K562 (cell line): ENCODE results near the gene STXBP6. TPM values are rescaled to one million over a fixed set of nuclear protein-coding genes. Genes with fewer than 3 reads are reported as not detected.

Experiments used
- ATAC-seq: fragments of 200-7000 bp; cut with Tn5 transposase; 3 replicates; pipeline ENCODE4 v1.9.1; 2020; ENCODE audit warnings: moderate library complexity
- BruUV-seq: library from RNA; stranded (reverse); fragments of 400-500 nt; replicated peaks from 2 replicates; lab custom pipeline; 2021; lab: Mats Ljungman, UMichigan
- CTCF ChIA-PET: fragments of 300-600 bp; formaldehyde crosslinking; extraction: SDS; loops from one replicate; lab custom pipeline; 2021; ENCODE audit warnings: low intra/inter-chr PET ratio; lab: Yijun Ruan, JAX
- POLR2A ChIA-PET: fragments of 300-600, 350-650 bp; sonication (Branson Sonifier 250); formaldehyde crosslinking; extraction: SDS; loops from one replicate; lab custom pipeline; 2021; ENCODE audit warnings: antibody characterized with exemption, inconsistent platforms; lab: Yijun Ruan, JAX
- DNase-seq, 4 experiments: peaks; one replicate each; pipeline versions ENCODE4 v3.0.0 to v3.0.0-alpha.2; 2011 to 2018; ENCODE audit warnings: low spot score in 3 of 4, mixed read lengths in 3 of 4; ENCODE audit errors: extremely low read depth in 1 of 4
- FAIRE-seq: peaks from 2 replicates; lab custom pipeline; 2011; peaks lifted over from hg19 to GRCh38; lab: Jason Lieb, UNC
- H2AFZ ChIP-seq: 2 replicates; pipeline ENCODE4 v1.6.0; 2011; ENCODE audit warnings: low read depth, low read length, control low read depth, inconsistent platforms
- H3K27ac ChIP-seq: fragments of 200-600 bp; 3 replicates; pipeline ENCODE4 v1.8.0; 2011; ENCODE audit warnings: low read depth, mild to moderate bottlenecking, control low read depth, inconsistent platforms, low read length, moderate library complexity, mixed read lengths; ENCODE audit errors: extremely low read depth
- H3K27me3 ChIP-seq, 2 experiments: fragments of 300-600 bp in 1 of 2; 2 replicates in 1 of 2; 3 replicates in 1 of 2; pipeline versions ENCODE4 v1.6.0 to v1.8.0; 2011; ENCODE audit warnings: inconsistent platforms in 2 of 2, low read length in 2 of 2, mild to moderate bottlenecking in 1 of 2, mixed read lengths in 1 of 2, moderate library complexity in 1 of 2; ENCODE audit not compliant: control insufficient read depth in 2 of 2, insufficient read depth in 2 of 2
- H3K36me3 ChIP-seq: fragments of 300-600 bp; 3 replicates; pipeline ENCODE4 v1.8.0; 2011; ENCODE audit warnings: mild to moderate bottlenecking, low read length, inconsistent platforms; ENCODE audit not compliant: control insufficient read depth, insufficient read depth
- H3K4me1 ChIP-seq, 2 experiments: fragments of 200-600 bp in 1 of 2; replicated peaks in 1 of 2; 2 replicates in 1 of 2; 3 replicates in 1 of 2; pipeline versions ENCODE4 v1.5.1 to v1.8.0; 2011; ENCODE audit warnings: inconsistent platforms in 2 of 2, low read length in 2 of 2, mild to moderate bottlenecking in 1 of 2, mixed read lengths in 1 of 2, moderate library complexity in 1 of 2; ENCODE audit not compliant: control insufficient read depth in 2 of 2, insufficient read depth in 2 of 2
- H3K4me2 ChIP-seq: 2 replicates; pipeline ENCODE4 v1.6.1; 2011; ENCODE audit warnings: low read length, control low read depth, inconsistent platforms, mixed read lengths; ENCODE audit not compliant: insufficient read depth
- H3K4me3 ChIP-seq: fragments of 200-600 bp; sonication (generic), shearing (Covaris generic); 2 replicates; pipeline ENCODE4 v1.5.1; 2016; ENCODE audit warnings: control low read depth, inconsistent platforms
- H3K79me2 ChIP-seq: fragments of 200-600 bp; 3 replicates; pipeline ENCODE4 v1.8.0; 2011; ENCODE audit warnings: low read length, inconsistent platforms; ENCODE audit not compliant: control insufficient read depth, insufficient read depth
- H3K9ac ChIP-seq, 2 experiments: 2 replicates each; pipeline versions ENCODE4 v1.6.0 to v1.6.1; 2011; ENCODE audit warnings: low read depth in 2 of 2, low read length in 2 of 2, control low read depth in 1 of 2, inconsistent platforms in 1 of 2, mild to moderate bottlenecking in 1 of 2, mixed read lengths in 1 of 2; ENCODE audit not compliant: insufficient read depth in 1 of 2
- H3K9me1 ChIP-seq: one replicate; pipeline ENCODE4 v1.6.0; 2011; ENCODE audit warnings: inconsistent platforms, mild to moderate bottlenecking, low read length, moderate library complexity; ENCODE audit not compliant: control insufficient read depth, insufficient read depth
- H3K9me3 ChIP-seq: replicated peaks from 2 replicates; pipeline ENCODE4 v1.5.1; 2011; ENCODE audit warnings: low read depth, low read length, inconsistent platforms; ENCODE audit not compliant: control insufficient read depth, insufficient read depth
- H4K20me1 ChIP-seq: replicated peaks from 2 replicates; pipeline ENCODE4 v1.6.1; 2011; ENCODE audit warnings: low read length, inconsistent platforms, mixed read lengths; ENCODE audit not compliant: control insufficient read depth, insufficient read depth
- E2F8 ChIP-seq: fragments of 450-650 bp; IDR thresholded peaks from 2 replicates; pipeline ENCODE4 v1.7.1; 2018; ENCODE audit warnings: mild to moderate bottlenecking, low read depth; ENCODE audit not compliant: partially characterized antibody
- HINFP ChIP-seq: fragments of 450-650 bp; conservative IDR thresholded peaks from 2 replicates; pipeline ENCODE4 v1.6.1; 2016; ENCODE audit warnings: missing genetic modification characterization, low read depth, mild to moderate bottlenecking, control low read depth, missing compliant biosample characterization
- HNRNPH1 ChIP-seq: fragments of 200-400 bp; formaldehyde crosslinking; optimal IDR thresholded peaks from 2 replicates; pipeline ENCODE3; 2017; ENCODE audit warnings: low read depth, mild to moderate bottlenecking, low read length, moderate library complexity
- MITF ChIP-seq: IDR thresholded peaks from 2 replicates; pipeline ENCODE4 v1.6.1; 2014; ENCODE audit warnings: antibody characterized with exemption
- NR4A1 ChIP-seq, 2 experiments: fragments of 250-450 bp in 1 of 2; fragments of 450-650 bp in 1 of 2; sonication (Bioruptor Pico) in 1 of 2; IDR thresholded peaks; 2 replicates each; pipeline versions ENCODE4 v1.4.0 to v1.6.1; 2016 to 2020; ENCODE audit warnings: mild to moderate bottlenecking in 2 of 2, missing compliant biosample characterization in 1 of 2, missing genetic modification characterization in 1 of 2, moderate library complexity in 1 of 2
- TFAM ChIP-seq: fragments of 250-450 bp; sonication (Bioruptor Pico); conservative IDR thresholded peaks from 2 replicates; pipeline ENCODE4 v1.5.0; 2021; ENCODE audit warnings: mild to moderate bottlenecking, moderate library complexity
- ZC3H11A ChIP-seq: IDR thresholded peaks from 2 replicates; pipeline ENCODE4 v1.6.1; 2012; ENCODE audit warnings: low read depth, low read length, improper control_type of control experiment
- ZNF224 ChIP-seq: sonication (generic); formaldehyde crosslinking; IDR thresholded peaks from 2 replicates; pipeline ENCODE4 v1.8.0; 2022; ENCODE audit warnings: mild to moderate bottlenecking, missing genetic modification reagents
- WGBS: fragments of 100-300 bp; shearing (Covaris generic); methylation state at CpG from one replicate; pipeline ENCODE4 v1.1.6; 2016; ENCODE audit warnings: low coverage, mixed read lengths; ENCODE audit not compliant: insufficient coverage; ENCODE audit errors: missing lambda C conversion rate; 5-methylcytosine and 5-hydroxymethylcytosine counted together
- in situ Hi-C: fragments of 300-500 bp; cut with MboI; formaldehyde crosslinking; loops from 4 replicates; pipeline ENCODE4 v1.15.0; 2018; ENCODE audit warnings: inconsistent platforms, mixed read lengths
- intact Hi-C: fragments of 100-400 bp; cut with micrococcal nuclease; formaldehyde crosslinking; loops from 2 replicates; pipeline ENCODE4 v1.14.2; 2022
- polyA plus RNA-seq, 8 experiments: library from polyadenylated mRNA; depleted of rRNA in 4 of 8; stranded (reverse) in 5 of 8; unstranded in 3 of 8; fragments of >200 nt; fragmentation: Nextera tagmentation in 2 of 8; fragmentation: Illumina TruSeq in 1 of 8; extraction: Ambion mirVana in 2 of 8; extraction: Trizol in 1 of 8; gene quantifications; 2 replicates each; pipeline versions ENCODE4 v1.2.1 to v1.2.3, GENCODE V29; 2011 to 2014; ENCODE audit warnings: inconsistent platforms in 1 of 8, missing spikeins in 1 of 8
- total RNA-seq, 7 experiments: library from RNA; depleted of rRNA in 6 of 7; stranded (reverse); fragments of >200 nt in 6 of 7; fragmentation: Illumina TruSeq in 2 of 7; extraction: Trizol in 2 of 7; gene quantifications; 2 replicates each; pipeline versions ENCODE4 v1.2.1 to v1.2.3, GENCODE V29; 2011 to 2021; ENCODE audit warnings: low replicate concordance in 1 of 7

Gene STXBP6
- total and polyA plus RNA-seq, 9 of the 15 experiments (the other 6 are each of a cell fraction or from before 2014, with no cell fraction given): 0.27 to 0.89 (median 0.59) TPM

- WGBS: 20% methylated on average over 1 of the region's 1 CpG
- H3K4me1 ChIP-seq: no peaks in the 10 kb centered on the region
- TF ChIP-seq MITF (no peak), NR4A1 (CRISPR knock-in tag; IDR thresholded peaks at IDR 0.05) (no peak), NR4A1 (tag; IDR thresholded peaks at IDR 0.05) (no peak)
- no peak overlapping the region for H3K4me3 ChIP-seq
- no peak overlapping the region for H3K4me2 ChIP-seq
- no peaks in the 10 kb centered on the region for H3K79me2 ChIP-seq
- intact Hi-C loops: loop anchor here (10.0 kb wide), 1 partner anchor 87 kb away; no protein-coding TSS in a partner anchor
- in situ Hi-C loops: no loop called here
- no peak for DNase-seq
- peaks cover 0 to 12% of the 10 kb centered on the region in 2 experiments; a peak in 3 of 5 replicates for H3K27me3 ChIP-seq
- no peaks in the 10 kb centered on the region for H3K36me3 ChIP-seq
- POLR2A ChIA-PET: no interaction called here
- H3K9me1 ChIP-seq: no peaks in the 10 kb centered on the region
- no peak overlapping the region for H3K9ac ChIP-seq
- no peak overlapping the region for H3K27ac ChIP-seq
- no peaks in the 10 kb centered on the region for H4K20me1 ChIP-seq
- BruUV-seq: no TSS peak
- ATAC-seq: no peak
- CTCF ChIA-PET: no interaction called here
- no peak overlapping the region for H2AFZ ChIP-seq
- no peaks in the 10 kb centered on the region for H3K9me3 ChIP-seq
- FAIRE-seq: no peak
These were observed 92.1 kb downstream of the STXBP6 start for GRCh38 chr14:24957814-24958213.

GRCh38 chr14:24956104-24956503 is 93.8 kb downstream of the STXBP6 start:
- Histone ChIP-seq H3K4me3 (no peak overlapping the region), H3K4me1 (no peaks in the 10 kb centered on the region), H3K36me3 (no peaks in the 10 kb centered on the region), H3K4me2 (no peak overlapping the region), H3K79me2 (no peaks in the 10 kb centered on the region), H3K9me1 (no peaks in the 10 kb centered on the region), H3K27ac (no peak overlapping the region), H3K27me3 (peaks cover 0 to 12% of the 10 kb centered on the region in 2 experiments; a peak in 3 of 5 replicates), H2AFZ (no peak overlapping the region), H3K9me3 (no peaks in the 10 kb centered on the region), H3K9ac (no peak overlapping the region), H4K20me1 (no peaks in the 10 kb centered on the region)
- 0% methylated on average over 4 of the region's 4 CpGs for WGBS
- DNase-seq (no peak), FAIRE-seq (no peak), ATAC-seq (no peak)
- BruUV-seq: no TSS peak
- ChIA-PET POLR2A (no interaction called here), CTCF (no interaction called here)
- intact Hi-C loops (loop anchor here (10.0 kb wide), 1 partner anchor 89 kb away; no protein-coding TSS in a partner anchor), in situ Hi-C loops (no loop called here)
- no peak for TF ChIP-seq TFAM (CRISPR knock-in tag)
- TF ChIP-seq HNRNPH1: no peak
- no peak for TF ChIP-seq ZC3H11A
- no peak for TF ChIP-seq HINFP
- TF ChIP-seq ZNF224 (CRISPR knock-in tag): no peak
- no peak for TF ChIP-seq E2F8
